GM21723 (cell line): ENCODE measurements around the gene ARL8A.
"Not testable (repeated sequence)": the region's sequence is repeated elsewhere in the genome, so short reads cannot be mapped to it uniquely, and the experiment has no call there.

ENCODE experiments used
- ATAC-seq: cut with Tn5 transposase; IDR thresholded peaks from one replicate; pipeline ENCODE4 v1.9.1; 2021; ENCODE audit warnings: mild to moderate bottlenecking, moderate library complexity; ENCODE audit not compliant: unreplicated experiment

The ARL8A gene

GRCh38 chr1:202144402-202145067 is at the start of gene ARL8A:
Gene ARL8A, minus strand, starts transcription at chr1:202144737. Its CDS starts 165 bp downstream, at chr1:202144572.
- peak; percentile 70 for ATAC-seq

DNA sequence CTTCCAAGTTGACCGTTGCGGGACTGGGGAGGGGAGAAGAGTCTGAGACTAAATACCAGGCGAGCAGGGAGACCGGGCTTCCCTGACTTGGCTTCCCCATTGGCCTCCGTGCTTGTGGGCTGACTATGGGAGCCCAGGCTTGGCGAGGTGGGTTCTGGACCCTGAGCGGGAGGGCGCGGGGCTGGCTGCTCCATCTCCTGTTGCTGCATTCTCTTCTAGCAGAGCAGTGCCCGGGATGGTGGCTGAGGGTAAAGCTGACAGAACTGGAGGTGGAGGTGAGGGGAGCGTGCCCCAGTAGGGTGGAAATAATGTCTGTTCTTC is 49.8 kb upstream of the ARL8A start:
- ATAC-seq: no peak

DNA sequence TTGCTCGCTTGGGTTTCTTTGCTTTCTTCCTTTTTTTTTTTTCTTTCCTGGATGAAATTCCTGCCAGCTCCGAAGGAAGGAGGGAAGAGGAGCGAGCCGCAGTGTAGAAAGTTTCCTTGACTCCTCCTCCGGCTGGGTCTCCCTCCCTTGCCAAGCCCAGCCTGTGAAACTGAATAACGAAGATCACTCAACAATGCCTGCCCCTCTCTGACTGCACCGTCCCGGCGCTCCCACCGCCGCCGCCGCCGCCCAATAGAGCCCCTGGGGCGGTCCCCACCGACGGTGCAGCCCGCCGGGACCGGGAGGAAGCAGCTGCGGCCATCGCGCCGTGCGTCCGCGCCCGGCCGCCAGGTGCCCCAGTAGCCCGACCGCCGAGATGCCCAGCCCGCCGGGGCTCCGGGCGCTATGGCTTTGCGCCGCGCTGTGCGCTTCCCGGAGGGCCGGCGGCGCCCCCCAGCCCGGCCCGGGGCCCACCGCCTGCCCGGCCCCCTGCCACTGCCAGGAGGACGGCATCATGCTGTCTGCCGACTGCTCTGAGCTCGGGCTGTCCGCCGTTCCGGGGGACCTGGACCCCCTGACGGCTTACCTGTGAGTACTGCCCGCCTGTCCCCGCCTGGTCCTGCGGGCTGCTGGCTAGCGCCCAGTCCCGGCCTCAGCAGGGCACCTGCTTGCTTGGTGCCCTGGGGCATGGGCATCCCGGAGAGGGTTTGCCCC is 49.2 kb upstream of the ARL8A start, which contains the start of gene LGR6:
Gene LGR6, plus strand, starts transcription at position 186 of the 714 bp plus-strand sequence. Its CDS starts 191 bp downstream, at position 377.
- no peak for ATAC-seq

DNA sequence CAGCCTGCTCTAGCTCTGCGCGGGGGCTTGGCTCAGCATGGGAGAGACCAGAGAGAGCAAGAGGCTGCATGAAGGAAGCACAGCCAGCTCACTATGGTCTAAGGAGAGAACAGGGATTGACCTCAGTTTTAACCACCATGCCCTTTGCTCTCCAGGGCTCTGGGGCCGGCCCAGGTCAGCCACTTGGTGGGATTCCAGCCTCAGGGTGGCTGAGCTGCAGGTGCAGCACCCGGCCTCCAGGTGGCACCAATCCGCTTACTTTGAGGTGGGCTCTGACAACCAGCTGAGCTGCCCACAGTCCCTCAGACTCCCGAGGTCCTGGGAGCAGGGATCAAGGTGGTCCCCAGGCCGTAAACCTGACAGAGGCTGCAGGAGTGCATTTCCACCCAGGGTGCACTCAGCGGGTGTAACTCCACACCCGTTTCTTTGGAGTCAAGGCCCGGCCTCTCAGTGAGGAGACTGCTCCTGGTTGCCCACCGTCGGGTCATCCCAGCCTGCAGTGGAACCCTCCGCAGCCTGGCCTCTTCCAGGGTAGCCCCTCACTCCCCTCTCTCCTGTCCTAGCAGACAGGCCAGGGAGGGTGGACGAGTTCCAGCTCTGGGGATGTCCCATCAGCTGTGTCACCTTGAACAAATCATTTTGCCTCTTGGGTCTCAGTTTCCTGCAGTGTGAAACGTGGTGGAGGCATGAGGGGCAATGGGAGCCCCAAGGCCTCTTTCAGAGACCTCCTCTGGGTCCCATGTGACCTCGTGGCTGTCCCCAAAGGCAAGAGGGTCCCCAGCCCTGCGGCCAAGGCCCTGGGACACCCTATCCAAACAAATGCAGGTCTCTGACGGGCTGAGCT is 48.5 kb upstream of the ARL8A start:
- peak; percentile 64 for ATAC-seq

DNA sequence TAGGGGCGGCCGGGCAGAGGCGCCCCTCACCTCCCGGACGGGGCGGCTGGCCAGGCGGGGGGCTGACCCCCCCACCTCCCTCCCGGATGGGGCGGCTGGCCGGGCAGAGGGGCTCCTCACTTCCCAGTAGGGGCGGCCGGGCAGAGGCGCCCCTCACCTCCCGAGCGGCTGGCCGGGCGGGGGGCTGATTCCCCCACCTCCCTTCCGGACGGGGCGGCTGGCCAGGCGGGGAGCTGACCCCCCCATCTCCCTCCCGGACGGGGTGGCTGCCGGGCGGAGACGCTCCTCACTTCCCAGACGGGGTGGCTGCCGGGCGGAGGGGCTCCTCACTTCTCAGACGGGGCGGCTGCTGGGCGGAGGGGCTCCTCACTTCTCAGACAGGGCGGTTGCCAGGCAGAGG is 46.9 kb upstream of the ARL8A start:
- ATAC-seq: not testable (repeated sequence)

DNA sequence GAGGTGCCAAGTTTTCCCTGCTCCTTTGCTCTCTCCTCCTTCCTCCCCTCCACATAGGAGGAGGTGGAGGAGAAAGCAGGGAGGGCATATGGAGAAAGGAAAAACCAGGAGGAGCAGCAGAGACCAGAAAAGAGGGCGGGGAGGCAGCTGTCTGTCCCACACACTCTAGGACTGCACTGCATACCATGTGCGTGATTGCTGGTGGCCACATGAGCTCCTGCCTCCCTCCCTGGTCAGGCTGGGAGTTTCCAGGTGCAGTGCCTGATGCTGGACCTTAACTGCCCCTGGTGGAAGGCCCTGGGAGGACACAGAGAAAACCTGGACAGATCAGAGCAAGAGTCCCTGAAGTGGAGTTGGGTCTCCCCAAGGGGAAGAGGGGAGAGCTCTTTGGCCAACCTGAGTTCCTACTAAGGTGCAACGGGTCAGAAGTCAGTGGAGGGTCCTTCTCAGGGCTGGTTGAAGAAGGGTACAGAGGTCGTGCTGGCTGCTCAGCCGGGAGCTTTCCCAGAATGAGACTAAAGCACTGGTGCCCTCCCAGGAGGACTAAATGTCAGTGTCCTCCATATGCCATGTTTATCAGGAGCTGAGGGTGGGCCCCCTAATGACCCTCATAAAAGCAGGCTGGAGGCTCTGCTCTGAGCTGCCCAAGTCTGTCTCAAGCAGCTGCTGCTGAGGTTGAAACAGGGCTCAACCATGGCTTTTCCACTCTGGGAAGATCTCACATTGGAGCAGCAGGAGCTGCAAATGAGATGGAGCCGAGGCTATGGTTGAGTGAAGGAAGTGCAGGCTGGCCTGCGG is 45.6 kb upstream of the ARL8A start:
- no peak for ATAC-seq

DNA sequence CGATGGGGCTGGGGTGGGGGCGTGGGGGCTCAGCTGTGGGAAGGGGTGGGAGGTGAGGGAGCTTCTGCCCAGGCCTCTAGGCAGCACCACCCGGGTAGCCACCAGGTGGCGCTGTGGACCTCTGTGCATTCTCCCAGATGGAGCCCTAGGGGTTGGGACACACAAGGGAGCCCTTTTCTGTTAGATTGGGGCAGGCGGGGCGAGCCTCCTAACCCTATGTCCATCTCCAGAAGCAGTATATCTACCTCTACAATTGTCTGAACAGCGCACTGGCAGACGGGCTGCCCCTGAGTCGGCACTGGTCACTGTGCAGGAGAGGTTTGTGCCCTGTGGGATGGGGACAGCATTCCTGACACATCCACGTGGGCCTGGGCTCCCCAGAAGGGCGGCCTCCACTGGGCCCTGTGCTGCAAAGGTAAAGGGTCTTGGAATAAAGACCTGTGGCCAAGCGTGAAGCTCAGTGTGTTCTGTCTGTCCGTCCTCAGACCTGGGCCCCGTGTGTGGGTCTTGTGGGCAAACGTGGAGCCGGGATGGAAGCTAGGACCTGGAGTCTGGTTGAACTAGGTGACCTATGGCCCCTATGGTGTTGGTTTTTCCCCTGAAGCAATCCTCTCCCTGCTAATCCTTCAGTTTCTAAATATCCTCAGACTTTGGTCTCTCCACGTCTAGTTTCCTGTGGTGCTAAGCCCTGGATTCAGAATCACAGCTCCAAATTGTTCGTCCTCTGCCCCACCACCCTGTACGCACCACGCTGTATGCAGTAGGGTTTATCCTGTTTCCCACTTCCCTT is 44.7 kb upstream of the ARL8A start:
- ATAC-seq: peak; percentile 53

GRCh38 chr1:202187697-202188407 is 43.3 kb upstream of the ARL8A start:
- ATAC-seq: no peak

DNA sequence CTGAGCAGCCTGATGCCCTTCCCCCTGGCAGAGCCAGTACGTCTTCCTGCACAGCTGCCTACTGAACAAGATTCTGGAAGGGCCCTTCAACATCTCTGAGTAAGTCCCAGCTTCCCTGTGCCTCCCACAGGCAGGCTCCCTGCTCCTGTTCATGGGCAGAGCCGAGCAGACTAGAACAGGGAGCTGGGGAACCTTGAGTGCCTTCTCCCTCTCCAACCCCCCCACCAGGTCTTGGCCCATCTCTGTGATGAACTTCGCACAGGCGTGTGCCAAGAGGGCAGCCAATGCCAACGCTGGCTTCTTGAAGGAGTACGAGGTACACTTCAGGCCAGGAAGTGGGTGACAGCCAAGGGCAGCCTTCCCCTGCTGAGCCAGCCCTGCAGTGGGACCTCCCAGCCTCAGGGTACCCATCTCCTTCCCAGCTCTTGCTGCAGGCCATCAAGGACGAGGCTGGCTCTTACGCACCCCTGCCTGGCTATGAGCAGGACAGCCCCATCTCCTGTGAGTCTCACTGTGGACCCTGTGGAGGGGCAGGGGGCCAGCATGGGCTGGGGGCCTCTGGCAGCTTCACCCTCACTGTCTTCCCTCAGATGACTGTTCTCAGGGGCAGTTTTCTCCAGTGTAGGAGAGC is 42.6 kb upstream of the ARL8A start:
- no peak for ATAC-seq

- ATAC-seq: no peak
Observed at GRCh38 chr1:202186327-202186726, 41.8 kb upstream of the ARL8A start.

DNA sequence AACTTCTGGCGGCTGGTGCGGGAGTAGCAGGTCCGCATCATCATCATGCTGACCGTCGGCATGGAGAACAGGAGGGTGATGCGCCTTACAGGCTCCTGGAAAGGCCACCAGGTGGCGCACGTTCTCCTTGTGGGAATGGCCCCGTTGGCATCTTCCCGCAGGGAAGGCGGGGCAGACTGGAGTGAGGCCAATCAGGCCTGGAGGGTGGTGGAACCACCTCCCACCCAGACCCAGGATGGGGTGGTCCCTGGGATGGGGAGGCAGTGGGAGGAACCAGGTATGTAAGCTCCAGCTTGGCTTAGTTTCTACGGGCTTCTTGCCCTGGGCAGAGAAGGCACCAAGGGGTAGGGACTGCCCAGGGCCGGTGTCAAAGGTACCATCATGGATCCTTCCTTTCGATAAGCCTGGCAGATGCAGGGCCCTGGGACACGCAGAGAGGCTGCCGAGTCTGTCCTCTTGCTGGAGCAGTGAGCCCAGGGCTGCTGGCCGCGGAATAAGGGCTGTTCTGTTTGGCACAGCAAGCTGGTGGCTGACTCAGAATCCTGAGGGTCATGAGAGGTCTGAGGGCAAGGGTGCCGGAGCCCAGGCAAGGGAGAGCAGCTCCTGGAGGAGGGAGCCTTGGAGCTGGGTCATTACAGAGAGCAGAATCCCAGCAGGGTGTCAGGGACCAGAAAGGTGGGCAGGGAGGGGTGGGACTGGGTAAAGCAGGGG is 40.4 kb upstream of the ARL8A start:
- no peak for ATAC-seq

- no peak for ATAC-seq
Observed at GRCh38 chr1:202182040-202182877, 37.7 kb upstream of the ARL8A start.

DNA sequence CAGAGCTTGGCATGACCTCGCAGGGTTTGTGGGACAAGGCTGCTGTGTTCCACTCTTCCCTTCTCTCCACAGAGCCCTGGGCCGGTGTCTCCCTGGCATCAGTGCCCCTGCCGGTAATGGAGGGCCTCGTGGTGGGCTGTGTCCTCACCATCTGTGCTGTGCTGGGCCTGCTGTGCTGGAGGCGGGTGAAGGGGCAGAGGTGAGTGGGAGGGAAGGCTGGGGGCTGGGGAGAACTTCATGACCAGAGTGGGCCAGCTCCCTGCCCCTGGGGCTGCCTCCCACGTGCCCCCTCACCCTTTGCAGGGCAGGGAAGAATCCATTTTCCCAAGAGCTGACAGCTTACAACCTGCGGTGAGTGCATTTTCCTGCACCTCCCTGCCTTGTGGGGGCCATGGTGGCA is 37.0 kb upstream of the ARL8A start:
- no peak for ATAC-seq

DNA sequence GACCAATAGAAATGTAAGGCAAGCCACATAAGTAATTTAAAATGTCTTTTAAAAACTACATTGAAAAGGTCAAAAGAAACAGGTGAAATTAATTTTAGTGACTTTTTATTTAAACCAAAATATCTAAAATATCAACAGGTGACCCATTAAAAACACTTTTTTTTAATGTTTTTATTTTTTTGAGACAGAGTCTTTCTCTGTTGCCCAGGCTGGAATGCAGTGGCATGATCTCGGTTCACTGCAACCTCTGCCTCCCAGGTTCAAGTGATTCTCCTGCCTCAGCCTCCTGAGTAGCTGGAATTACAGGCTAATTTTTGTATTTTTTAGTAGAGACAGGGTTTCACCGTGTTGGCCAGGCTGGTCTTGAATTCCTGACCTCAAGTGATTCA is 36.2 kb upstream of the ARL8A start:
- ATAC-seq: not testable (repeated sequence)

DNA sequence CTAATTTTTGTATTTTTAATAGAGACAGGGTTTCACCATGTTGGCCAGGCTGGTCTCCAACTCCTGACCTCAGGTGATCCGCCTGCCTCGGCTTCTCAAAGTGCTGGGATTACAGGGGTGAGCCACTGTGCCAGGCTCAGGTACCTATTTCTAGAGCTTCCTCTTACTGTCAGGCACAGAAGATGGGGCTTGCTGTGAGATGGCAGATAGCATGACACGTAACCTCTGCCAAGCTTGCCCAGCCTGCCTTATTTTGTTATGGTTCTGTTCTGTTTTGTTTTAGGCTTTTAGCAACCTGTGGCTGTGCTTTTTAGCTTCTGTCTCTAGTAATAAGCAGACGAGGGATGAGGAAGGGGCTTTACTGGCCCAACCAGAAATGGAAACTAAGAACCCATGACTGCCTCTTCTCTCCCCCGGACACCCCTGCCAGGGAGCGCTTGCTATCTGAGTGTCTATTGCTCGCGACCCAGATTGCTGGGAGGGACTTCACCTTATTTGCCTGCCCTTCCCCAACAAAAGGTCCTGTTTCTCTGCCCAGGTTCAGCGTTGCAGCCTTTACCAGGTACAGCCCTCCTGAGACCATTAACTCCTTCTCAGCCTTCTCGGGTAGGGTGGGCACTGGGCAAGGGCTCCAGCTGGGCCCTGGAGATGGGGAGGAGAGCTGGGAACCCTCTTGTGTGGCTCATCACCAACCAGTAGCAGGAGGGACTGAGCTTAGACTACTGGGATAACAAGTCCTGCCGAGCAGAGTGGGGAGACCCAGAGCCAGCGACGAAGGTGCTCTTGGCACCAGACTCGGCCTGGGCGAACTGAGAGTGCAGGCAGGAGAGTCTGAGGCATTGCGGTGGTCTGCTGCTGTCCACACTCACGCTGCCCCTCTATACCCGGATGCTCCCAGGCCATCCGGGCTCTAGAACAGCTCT is 35.6 kb upstream of the ARL8A start:
- ATAC-seq: no peak
